ENCODE measurements around the gene NDUFC2.

- TF ChIP-seq CTCF (IDR thresholded peaks at IDR 0.05): no peak
- no peak for TF ChIP-seq POLR2A (IDR thresholded peaks at IDR 0.05)
Observed at GRCh38 chr11:78044706-78045105, 35.0 kb downstream of the NDUFC2 start.

All from testis (tissue), 2 donors.